GM12872 (cell line): Measurements from ENCODE around the gene ADGRD2.

Experiments
- CTCF ChIP-seq: IDR thresholded peaks from 3 replicates; pipeline ENCODE4 v1.5.1; 2011; ENCODE audit warnings: low read depth, mild to moderate bottlenecking, low read length, moderate library complexity; ENCODE audit not compliant: insufficient read depth

The ADGRD2 gene

GRCh38 chr9:124506433-124506832, 56.2 kb downstream of the ADGRD2 start:
- TF ChIP-seq CTCF = no peak

GRCh38 chr9:124506931-124507879, 57.0 kb downstream of the ADGRD2 start, which contains the start of gene NR5A1:
Gene NR5A1, minus strand, starts transcription at chr9:124507399. Its CDS starts 4,004 bp downstream, at chr9:124503395.
- TF ChIP-seq CTCF = no peak

GRCh38 chr9:124507880-124508423, 57.7 kb downstream of the ADGRD2 start:
- TF ChIP-seq CTCF = no peak

DNA sequence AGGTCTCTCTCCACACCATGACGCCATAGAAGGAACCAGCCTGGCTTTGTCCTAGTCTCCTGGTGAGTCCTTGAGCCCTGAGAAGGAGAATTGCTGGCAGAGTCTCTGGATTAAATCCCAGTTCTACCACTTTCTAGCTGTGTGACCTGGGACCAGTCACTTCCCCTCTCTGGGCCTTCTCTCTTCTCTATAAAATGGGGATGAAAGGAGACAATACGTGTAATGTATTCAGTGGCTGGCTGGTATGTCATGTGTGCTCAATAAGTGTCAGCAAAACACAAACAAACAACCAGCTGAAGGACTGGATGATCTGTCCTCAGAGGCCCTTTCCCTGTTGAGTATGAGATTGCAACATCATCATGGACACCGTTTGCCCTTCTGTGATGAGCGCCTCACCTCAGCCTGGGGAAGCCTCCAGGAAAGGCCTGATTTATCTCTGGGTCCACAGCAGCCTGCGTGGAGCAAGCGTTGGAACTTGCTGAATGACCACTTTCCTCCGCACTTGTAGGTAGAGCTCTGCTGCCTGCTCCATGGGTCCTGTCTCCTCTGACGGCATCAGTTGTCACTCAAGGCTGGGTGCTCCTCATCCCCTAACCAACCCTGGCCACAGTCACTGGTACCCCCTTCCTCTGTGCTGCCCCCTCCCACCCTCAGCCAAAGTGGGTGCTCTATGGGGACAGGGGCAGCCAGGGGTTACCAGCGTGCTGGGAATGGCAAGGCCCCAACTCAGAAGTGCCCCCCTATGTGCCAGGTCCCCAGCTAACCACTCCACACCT, 60.6 kb downstream of the ADGRD2 start:
- no peak for TF ChIP-seq CTCF

DNA sequence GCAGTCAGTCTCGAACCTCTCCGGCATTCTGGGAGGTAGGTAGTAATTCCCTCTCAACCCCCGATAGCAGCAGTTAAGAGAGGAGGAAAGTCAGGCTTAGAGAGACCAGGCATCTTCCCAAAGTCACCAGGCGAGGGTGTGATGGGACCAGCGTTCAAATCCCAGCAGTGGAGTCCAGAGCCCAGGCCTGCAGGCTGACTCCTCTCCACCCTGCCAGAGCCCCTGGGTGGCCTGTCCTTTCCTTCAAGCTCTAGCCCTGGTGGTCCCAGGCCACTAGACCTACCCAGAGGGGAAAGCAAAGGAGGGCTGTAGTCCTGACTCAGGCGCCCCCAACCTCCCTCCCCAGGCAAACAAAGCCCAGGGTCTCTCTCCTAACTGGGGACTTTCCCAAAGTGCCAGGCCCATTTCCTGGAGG, 61.2 kb downstream of the ADGRD2 start:
- TF ChIP-seq CTCF = no peak

GRCh38 chr9:124511891-124512805, 61.9 kb downstream of the ADGRD2 start:
- TF ChIP-seq CTCF = no peak
